ENCODE measurements around the gene MACROD2. TPM values are rescaled to one million over a fixed set of nuclear protein-coding genes. Genes with fewer than 3 reads are reported as not detected.

MACROD2 gene
- total RNA-seq, 1 donor from 2014 or later = 1.6 TPM

- Histone ChIP-seq H3K4me3 (ENCODE audit: low read depth, low read length) (no peak overlapping the region), H3K27me3 (ENCODE audit: control insufficient read depth, insufficient read depth, low read length) (no peaks in the 10 kb centered on the region), H3K36me3 (ENCODE audit: control insufficient read depth, insufficient read depth, low read length) (no peaks in the 10 kb centered on the region)
- no peak for DNase-seq (ENCODE audit: low read depth)
- FAIRE-seq = no peak
- TF ChIP-seq CTCF (IDR thresholded peaks at IDR 0.05; ENCODE audit: insufficient read depth, low read length, severe bottlenecking) = no peak
These were observed 1624.0 kb downstream of the MACROD2 start for GRCh38 chr20:15619341-15619740.

- TF ChIP-seq CTCF (IDR thresholded peaks at IDR 0.05; ENCODE audit: insufficient read depth, low read length, severe bottlenecking) = no peak
- no peak for DNase-seq (ENCODE audit: low read depth)
- Histone ChIP-seq H3K36me3 (ENCODE audit: control insufficient read depth, insufficient read depth, low read length) (no peaks in the 10 kb centered on the region), H3K4me3 (ENCODE audit: low read depth, low read length) (no peak overlapping the region), H3K27me3 (ENCODE audit: control insufficient read depth, insufficient read depth, low read length) (no peaks in the 10 kb centered on the region)
- peak; percentile 7 for FAIRE-seq
These were observed 1624.5 kb downstream of the MACROD2 start for GRCh38 chr20:15619816-15620215.

GRCh38 chr20:15622368-15622767 is 1627.1 kb downstream of the MACROD2 start:
- no peak for TF ChIP-seq CTCF (IDR thresholded peaks at IDR 0.05; ENCODE audit: insufficient read depth, low read length, severe bottlenecking)
- H3K27me3 ChIP-seq (ENCODE audit: control insufficient read depth, insufficient read depth, low read length) = no peaks in the 10 kb centered on the region
- DNase-seq (ENCODE audit: low read depth) (no peak), FAIRE-seq (no peak)
- no peak overlapping the region for H3K4me3 ChIP-seq (ENCODE audit: low read depth, low read length)
- H3K36me3 ChIP-seq (ENCODE audit: control insufficient read depth, insufficient read depth, low read length) = no peaks in the 10 kb centered on the region

- Histone ChIP-seq H3K4me3 (ENCODE audit: low read depth, low read length) (no peak overlapping the region), H3K27me3 (ENCODE audit: control insufficient read depth, insufficient read depth, low read length) (no peaks in the 10 kb centered on the region), H3K36me3 (ENCODE audit: control insufficient read depth, insufficient read depth, low read length) (no peaks in the 10 kb centered on the region)
- TF ChIP-seq CTCF (IDR thresholded peaks at IDR 0.05; ENCODE audit: insufficient read depth, low read length, severe bottlenecking) = no peak
- no peak for FAIRE-seq
- no peak for DNase-seq (ENCODE audit: low read depth)
These were observed 1627.9 kb downstream of the MACROD2 start for GRCh38 chr20:15623215-15623614.

- no peaks in the 10 kb centered on the region for H3K36me3 ChIP-seq (ENCODE audit: control insufficient read depth, insufficient read depth, low read length)
- no peak overlapping the region for H3K4me3 ChIP-seq (ENCODE audit: low read depth, low read length)
- FAIRE-seq (no peak), DNase-seq (ENCODE audit: low read depth) (no peak)
- TF ChIP-seq CTCF (IDR thresholded peaks at IDR 0.05; ENCODE audit: insufficient read depth, low read length, severe bottlenecking) = no peak
- H3K27me3 ChIP-seq (ENCODE audit: control insufficient read depth, insufficient read depth, low read length) = no peaks in the 10 kb centered on the region
These were observed 1630.7 kb downstream of the MACROD2 start for GRCh38 chr20:15625981-15626380.

- no peak for FAIRE-seq
- no peak for DNase-seq (ENCODE audit: low read depth)
These were observed 1631.8 kb downstream of the MACROD2 start for GRCh38 chr20:15627089-15627488.

More at GRCh38 chr20:15627089-15627488, 1631.8 kb downstream of the MACROD2 start:
- Histone ChIP-seq H3K36me3 (ENCODE audit: control insufficient read depth, insufficient read depth, low read length) (no peaks in the 10 kb centered on the region), H3K27me3 (ENCODE audit: control insufficient read depth, insufficient read depth, low read length) (no peaks in the 10 kb centered on the region), H3K4me3 (ENCODE audit: low read depth, low read length) (no peak overlapping the region)
- no peak for TF ChIP-seq CTCF (IDR thresholded peaks at IDR 0.05; ENCODE audit: insufficient read depth, low read length, severe bottlenecking)

All from bronchial epithelial cell (primary cell).